Measurements from ENCODE around the gene UGP2.
"Not testable (repeated sequence)": the region's sequence is repeated elsewhere in the genome, so short reads cannot be mapped to it uniquely, and the experiment has no call there.

The UGP2 gene

DNA sequence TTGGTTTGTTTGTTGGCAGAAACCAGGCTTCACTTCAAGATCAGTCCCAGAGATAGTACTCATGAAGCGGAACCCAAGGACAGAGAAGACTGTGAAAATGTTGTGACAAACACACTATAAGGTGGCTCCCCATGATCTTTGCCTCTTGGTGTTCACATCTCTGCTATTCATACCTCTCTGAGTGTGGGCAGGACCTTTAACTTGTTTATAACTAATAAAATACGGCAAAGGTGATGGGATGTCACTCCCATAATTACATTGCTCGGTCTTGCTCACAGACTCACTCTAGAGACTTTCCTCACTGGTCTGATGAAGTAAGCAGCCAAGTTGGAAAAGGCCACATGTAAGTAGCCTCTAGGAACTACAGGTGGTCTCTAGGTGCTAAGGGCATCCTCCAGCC is 30.6 kb upstream of the UGP2 start:
- no peak for DNase-seq (ENCODE audit: low read depth)
- H3K4me3 ChIP-seq (ENCODE audit: control insufficient read depth, low read depth, low read length), result no peak overlapping the region
- TF ChIP-seq, protein P1, sequence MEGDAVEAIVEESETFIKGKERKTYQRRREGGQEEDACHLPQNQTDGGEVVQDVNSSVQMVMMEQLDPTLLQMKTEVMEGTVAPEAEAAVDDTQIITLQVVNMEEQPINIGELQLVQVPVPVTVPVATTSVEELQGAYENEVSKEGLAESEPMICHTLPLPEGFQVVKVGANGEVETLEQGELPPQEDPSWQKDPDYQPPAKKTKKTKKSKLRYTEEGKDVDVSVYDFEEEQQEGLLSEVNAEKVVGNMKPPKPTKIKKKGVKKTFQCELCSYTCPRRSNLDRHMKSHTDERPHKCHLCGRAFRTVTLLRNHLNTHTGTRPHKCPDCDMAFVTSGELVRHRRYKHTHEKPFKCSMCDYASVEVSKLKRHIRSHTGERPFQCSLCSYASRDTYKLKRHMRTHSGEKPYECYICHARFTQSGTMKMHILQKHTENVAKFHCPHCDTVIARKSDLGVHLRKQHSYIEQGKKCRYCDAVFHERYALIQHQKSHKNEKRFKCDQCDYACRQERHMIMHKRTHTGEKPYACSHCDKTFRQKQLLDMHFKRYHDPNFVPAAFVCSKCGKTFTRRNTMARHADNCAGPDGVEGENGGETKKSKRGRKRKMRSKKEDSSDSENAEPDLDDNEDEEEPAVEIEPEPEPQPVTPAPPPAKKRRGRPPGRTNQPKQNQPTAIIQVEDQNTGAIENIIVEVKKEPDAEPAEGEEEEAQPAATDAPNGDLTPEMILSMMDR (IDR thresholded peaks at IDR 0.05; ENCODE audit: control insufficient read depth, insufficient read depth, low read depth, low read length, missing control alignments), result no peak

DNA sequence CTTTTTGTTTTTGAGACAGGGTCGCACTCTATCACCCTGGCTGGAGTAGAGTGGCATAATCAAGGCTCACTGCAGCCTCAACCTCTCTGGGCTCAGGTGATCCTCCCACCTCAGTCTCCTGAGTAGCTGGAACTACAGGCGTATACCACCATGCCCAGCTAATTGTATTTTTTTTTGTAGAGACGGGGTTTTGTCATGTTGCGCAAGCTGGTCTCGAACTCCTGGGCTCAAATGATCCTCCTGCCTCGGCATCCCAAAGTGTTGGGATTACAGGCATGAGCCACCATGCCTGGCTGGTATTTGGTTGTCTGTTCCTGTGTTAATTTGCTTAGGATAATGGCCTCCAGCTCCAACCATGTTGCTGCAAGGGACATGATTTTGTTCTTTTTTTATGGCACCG is 29.8 kb upstream of the UGP2 start:
- DNase-seq (ENCODE audit: low read depth); H3K4me3 ChIP-seq (ENCODE audit: control insufficient read depth, low read depth, low read length): not testable (repeated sequence)

DNA sequence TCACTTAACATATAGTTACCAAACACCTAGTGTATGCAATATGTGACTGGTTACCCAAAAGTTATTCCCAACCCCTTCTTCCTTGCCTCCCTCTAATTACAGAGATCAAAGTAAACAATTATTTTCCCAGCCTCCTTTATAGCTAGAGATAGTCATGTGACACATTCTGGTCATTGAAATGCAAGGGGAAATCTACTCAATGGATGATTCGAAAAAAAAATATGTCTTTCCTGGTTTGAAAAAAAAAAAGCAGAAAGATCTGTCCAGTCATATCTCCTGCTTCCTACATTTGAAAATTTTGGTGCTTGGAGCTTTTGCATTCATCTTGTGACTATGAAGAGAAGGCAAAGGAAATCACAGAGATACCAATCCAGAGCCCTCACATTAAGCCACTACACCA is 27.6 kb upstream of the UGP2 start:
- no peak for DNase-seq (ENCODE audit: low read depth)
- TF ChIP-seq, protein P1 (IDR thresholded peaks at IDR 0.05; ENCODE audit: control insufficient read depth, insufficient read depth, low read depth, low read length, missing control alignments), result no peak
- no peak overlapping the region for H3K4me3 ChIP-seq (ENCODE audit: control insufficient read depth, low read depth, low read length)

DNA sequence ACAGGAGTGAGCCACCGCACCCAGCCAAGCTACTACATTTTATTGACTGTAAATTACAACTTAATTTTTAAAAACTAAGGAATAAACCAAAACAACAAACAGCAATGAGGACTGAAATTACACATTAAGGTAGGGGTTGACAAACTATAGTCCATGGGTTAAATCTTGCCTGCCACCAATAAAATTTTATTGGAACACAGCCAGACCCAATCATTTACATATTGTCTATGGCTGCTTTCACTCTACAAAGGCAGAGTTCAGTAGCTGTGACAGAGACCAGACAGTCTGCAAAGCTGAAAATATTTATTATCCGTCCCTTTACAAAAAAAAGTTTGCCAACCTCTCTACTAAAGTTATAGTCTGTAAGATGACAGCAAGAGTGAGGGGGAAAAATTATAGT is 24.3 kb upstream of the UGP2 start:
- DNase-seq (ENCODE audit: low read depth), result no peak
- no peak overlapping the region for H3K4me3 ChIP-seq (ENCODE audit: control insufficient read depth, low read depth, low read length)
- TF ChIP-seq, protein P1 (IDR thresholded peaks at IDR 0.05; ENCODE audit: control insufficient read depth, insufficient read depth, low read depth, low read length, missing control alignments), result no peak

DNA sequence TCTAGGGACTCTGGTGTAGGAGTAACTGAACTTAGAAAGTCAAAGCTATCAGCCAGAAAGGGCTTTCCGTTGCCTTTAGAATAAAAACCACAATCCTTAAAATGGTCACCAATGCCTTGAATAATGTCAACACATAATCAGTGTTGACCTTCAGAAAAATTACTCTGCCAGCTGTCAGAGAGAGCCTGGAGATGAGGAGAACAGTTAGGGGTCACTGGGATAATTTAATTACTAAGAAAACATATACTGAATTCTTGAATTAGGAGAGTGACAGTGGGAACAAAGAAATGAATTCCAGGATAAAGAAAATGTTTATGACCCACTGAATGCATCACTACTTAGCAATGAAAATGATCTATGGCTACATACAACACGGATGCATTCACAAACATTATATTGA is 23.4 kb upstream of the UGP2 start:
- no peak overlapping the region for H3K4me3 ChIP-seq (ENCODE audit: control insufficient read depth, low read depth, low read length)
- TF ChIP-seq, protein P1 (IDR thresholded peaks at IDR 0.05; ENCODE audit: control insufficient read depth, insufficient read depth, low read depth, low read length, missing control alignments), result no peak
- DNase-seq (ENCODE audit: low read depth), result no peak

DNA sequence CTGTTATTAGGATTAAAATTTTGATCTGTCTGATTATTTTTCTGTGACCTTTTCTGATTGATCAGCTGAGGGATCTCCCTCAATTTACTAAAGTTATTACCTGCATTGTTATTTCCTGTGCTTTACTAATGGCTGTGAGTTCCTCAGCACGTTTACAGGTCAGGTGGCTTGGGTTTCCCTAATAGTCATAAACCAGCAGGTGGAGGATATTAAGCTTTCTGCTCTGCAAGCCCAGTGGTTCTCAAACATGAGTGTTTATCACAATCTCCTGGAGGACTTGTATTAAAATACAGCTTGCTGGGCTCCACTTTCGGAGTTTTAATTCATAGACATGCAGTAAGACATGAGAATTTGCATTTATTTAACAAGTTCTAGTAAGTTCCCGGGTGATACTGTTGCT is 22.4 kb upstream of the UGP2 start:
- TF ChIP-seq, protein P1 (IDR thresholded peaks at IDR 0.05; ENCODE audit: control insufficient read depth, insufficient read depth, low read depth, low read length, missing control alignments), result no peak
- DNase-seq (ENCODE audit: low read depth), result no peak
- no peak overlapping the region for H3K4me3 ChIP-seq (ENCODE audit: control insufficient read depth, low read depth, low read length)

DNA sequence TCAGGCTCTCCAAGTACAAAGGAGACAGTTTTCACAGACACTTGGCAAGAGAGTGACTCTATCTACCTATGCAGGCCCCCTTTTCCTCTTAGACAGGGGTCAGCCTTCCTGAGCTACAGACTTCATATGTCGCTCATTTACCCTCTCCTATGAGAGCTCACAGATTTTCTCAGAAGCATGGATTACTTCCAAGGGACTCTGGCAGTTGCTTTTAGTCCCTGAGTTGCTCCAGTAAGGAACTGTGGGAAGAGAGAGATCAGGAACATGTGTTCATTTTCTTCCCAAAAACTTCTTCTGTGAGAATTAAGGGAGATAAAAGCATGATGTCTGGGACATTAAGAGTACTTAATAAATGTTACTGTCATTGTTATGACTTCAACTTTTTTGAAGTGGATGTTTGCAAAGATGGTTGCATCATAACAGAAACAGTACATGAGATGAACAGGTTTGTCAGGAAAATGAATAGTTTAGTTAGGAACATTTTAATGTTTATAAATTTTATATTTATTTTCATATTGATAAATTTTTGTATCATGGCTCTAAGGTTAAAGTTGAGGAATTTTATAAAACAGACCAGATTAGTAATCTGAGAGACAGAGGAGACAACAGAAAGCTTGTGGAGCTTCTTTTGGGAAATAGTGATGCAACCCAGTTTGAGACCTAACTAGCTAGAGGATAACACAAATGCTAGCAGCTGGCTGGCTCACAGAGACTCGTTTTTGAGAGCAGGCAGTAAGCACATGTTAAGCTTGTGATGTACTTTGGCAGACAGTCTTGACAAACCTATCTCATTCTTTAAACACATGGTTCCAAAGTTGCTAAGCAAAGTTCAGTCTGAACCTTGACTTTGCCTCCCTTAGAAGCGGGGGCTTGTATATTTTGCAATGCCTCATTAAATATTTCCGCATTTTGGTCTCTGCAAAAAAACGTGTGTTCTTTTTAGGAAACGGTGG is 21.7 kb upstream of the UGP2 start:
- TF ChIP-seq, protein P1 (IDR thresholded peaks at IDR 0.05; ENCODE audit: control insufficient read depth, insufficient read depth, low read depth, low read length, missing control alignments), result no peak
- H3K4me3 ChIP-seq (ENCODE audit: control insufficient read depth, low read depth, low read length), result no peak overlapping the region
- no peak for DNase-seq (ENCODE audit: low read depth)

Data from AG09309 (cell line).